ENCODE results near the gene GIPC1. TPM values are rescaled to one million over a fixed set of nuclear protein-coding genes. Genes with fewer than 3 reads are reported as not detected.
"Not testable (repeated sequence)": the region's sequence is repeated elsewhere in the genome, so short reads cannot be mapped to it uniquely, and the experiment has no call there.

The GIPC1 gene
- total and polyA plus RNA-seq, 5 experiments from 2014 or later: 19.9 to 35.0 (median 32.2) TPM

- DNase-seq (peak in 1 of 10 donors; percentile 33), ATAC-seq (peak; percentile 46 to 59)
- POLR2A ChIA-PET: no interaction called here
- H3K9me3 Mint-ChIP-seq: no peaks in the 10 kb centered on the region
- peaks cover 6 to 97% (median 11%) of the 10 kb centered on the region in 3 donors for H3K36me3 Mint-ChIP-seq
- peak overlapping the region in 2 of 10 donors; percentile 23 to 62 for H3K4me3 Mint-ChIP-seq
- peak overlapping the region in 8 of 10 donors; percentile 22 to 78 (median 58) for H3K27ac Mint-ChIP-seq
- H3K4me1 Mint-ChIP-seq: peaks cover 0 to 14% (median 6%) of the 10 kb centered on the region in 4 donors
- H3K27me3 Mint-ChIP-seq: no peaks in the 10 kb centered on the region
These were observed 36.2 kb downstream of the GIPC1 start for GRCh38 chr19:14459703-14460102.

- H3K9me3 Mint-ChIP-seq, H3K4me3 Mint-ChIP-seq, H3K27ac Mint-ChIP-seq, DNase-seq, H3K27me3 Mint-ChIP-seq, ATAC-seq: not testable (repeated sequence)
- Mint-ChIP-seq H3K4me1 (peaks cover 7 to 28% (median 14%) of the 10 kb centered on the region in 4 donors), H3K36me3 (peaks cover 6 to 94% (median 22%) of the 10 kb centered on the region in 3 donors)
- POLR2A ChIA-PET: interaction anchor here (0.8 kb wide), 1 partner anchor 14 kb away, joined by 3 read pairs; no protein-coding TSS in a partner anchor
These were observed 43.6 kb downstream of the GIPC1 start for GRCh38 chr19:14452303-14452702.

- no peak for ATAC-seq
These were observed 45.1 kb downstream of the GIPC1 start for GRCh38 chr19:14450876-14451275.

GRCh38 chr19:14450168-14450874, 45.6 kb downstream of the GIPC1 start:
- DNase-seq: peak in 8 of 10 donors; percentile 25 to 65 (median 58)
- H3K9me3 Mint-ChIP-seq: no peaks in the 10 kb centered on the region
- H3K4me3 Mint-ChIP-seq: no peak overlapping the region
- peak; percentile 79 to 99 for ATAC-seq
- H3K36me3 Mint-ChIP-seq: peaks cover 6 to 92% (median 33%) of the 10 kb centered on the region in 3 donors
- POLR2A ChIA-PET: interaction anchor here (0.6 to 1.0 kb wide), 2 partner anchors 17 to 1256 kb away, joined by 3 read pairs; no protein-coding TSS in a partner anchor
- peaks cover 7 to 32% (median 15%) of the 10 kb centered on the region in 4 donors for H3K4me1 Mint-ChIP-seq
- peak overlapping the region in 5 of 10 donors; percentile 25 to 69 (median 46) for H3K27ac Mint-ChIP-seq
- no peaks in the 10 kb centered on the region for H3K27me3 Mint-ChIP-seq

More at GRCh38 chr19:14450876-14451275, 45.1 kb downstream of the GIPC1 start:
- H3K27ac Mint-ChIP-seq: peak overlapping the region in 1 of 10 donors; percentile 59
- H3K36me3 Mint-ChIP-seq: peaks cover 6 to 95% (median 32%) of the 10 kb centered on the region in 3 donors
- DNase-seq: no peak
- H3K4me1 Mint-ChIP-seq: peaks cover 7 to 32% (median 14%) of the 10 kb centered on the region in 4 donors
- POLR2A ChIA-PET: interaction anchor here (0.6 to 1.0 kb wide), 2 partner anchors 16 to 1256 kb away, joined by 3 read pairs; no protein-coding TSS in a partner anchor
- H3K9me3 Mint-ChIP-seq: no peaks in the 10 kb centered on the region
- no peaks in the 10 kb centered on the region for H3K27me3 Mint-ChIP-seq
- no peak overlapping the region for H3K4me3 Mint-ChIP-seq

- DNase-seq: no peak
- Mint-ChIP-seq H3K4me3 (no peak overlapping the region), H3K4me1 (peaks cover 10 to 38% (median 20%) of the 10 kb centered on the region in 4 donors), H3K36me3 (peaks cover 10 to 91% (median 35%) of the 10 kb centered on the region in 3 donors), H3K27me3 (no peaks in the 10 kb centered on the region), H3K9me3 (no peaks in the 10 kb centered on the region), H3K27ac (peak overlapping the region in 2 of 10 donors; percentile 24 to 67)
- POLR2A ChIA-PET: no interaction called here
- no peak for ATAC-seq
These were observed 46.6 kb downstream of the GIPC1 start for GRCh38 chr19:14449321-14449720.

- POLR2A ChIA-PET: interaction anchor here (0.7 kb wide), 1 partner anchor 331 kb away, joined by 3 read pairs; no protein-coding TSS in a partner anchor
- Mint-ChIP-seq H3K4me1 (peaks cover 11 to 58% (median 26%) of the 10 kb centered on the region in 4 donors), H3K27ac (peak overlapping the region in 3 of 10 donors; percentile 7 to 57 (median 44)), H3K9me3 (no peaks in the 10 kb centered on the region), H3K36me3 (peaks cover 10 to 88% (median 47%) of the 10 kb centered on the region in 3 donors), H3K4me3 (peak overlapping the region in 1 of 10 donors; percentile 38), H3K27me3 (no peaks in the 10 kb centered on the region)
- ATAC-seq (no peak), DNase-seq (no peak)
These were observed 49.4 kb downstream of the GIPC1 start for GRCh38 chr19:14446336-14447036.

GRCh38 chr19:14443632-14444216, 52.2 kb downstream of the GIPC1 start:
- Mint-ChIP-seq H3K4me3 (peak overlapping the region in 1 of 10 donors; percentile 28), H3K36me3 (peaks cover 4 to 72% (median 32%) of the 10 kb centered on the region in 3 donors), H3K9me3 (no peaks in the 10 kb centered on the region), H3K27me3 (no peaks in the 10 kb centered on the region), H3K4me1 (peaks cover 24 to 63% (median 37%) of the 10 kb centered on the region in 4 donors), H3K27ac (peak overlapping the region in 3 of 10 donors; percentile 15 to 44 (median 15))
- DNase-seq: no peak
- POLR2A ChIA-PET: interaction anchor here (0.6 kb wide), 1 partner anchor 507 kb away, joined by 6 read pairs; no protein-coding TSS in a partner anchor
- no peak for ATAC-seq

GRCh38 chr19:14442891-14443631, 52.9 kb downstream of the GIPC1 start:
- no peak for ATAC-seq
- no peaks in the 10 kb centered on the region for H3K9me3 Mint-ChIP-seq
- H3K27me3 Mint-ChIP-seq: no peaks in the 10 kb centered on the region
- POLR2A ChIA-PET: interaction anchor here (0.6 kb wide), 1 partner anchor 508 kb away, joined by 6 read pairs; no protein-coding TSS in a partner anchor
- peaks cover 23 to 64% (median 40%) of the 10 kb centered on the region in 4 donors for H3K4me1 Mint-ChIP-seq
- H3K27ac Mint-ChIP-seq: peak overlapping the region in 5 of 10 donors; percentile 31 to 82 (median 56)
- peaks cover 4 to 65% (median 32%) of the 10 kb centered on the region in 3 donors for H3K36me3 Mint-ChIP-seq
- no peak for DNase-seq
- H3K4me3 Mint-ChIP-seq: peak overlapping the region in 4 of 10 donors; percentile 11 to 54 (median 23)

- DNase-seq (no peak), ATAC-seq (no peak)
- peak overlapping the region; percentile 59 to 100 (median 92) for H3K4me3 Mint-ChIP-seq
- no peaks in the 10 kb centered on the region for H3K27me3 Mint-ChIP-seq
- H3K4me1 Mint-ChIP-seq: peaks cover 26 to 72% (median 53%) of the 10 kb centered on the region in 4 donors
- no peaks in the 10 kb centered on the region for H3K9me3 Mint-ChIP-seq
- peaks cover 4 to 54% (median 22%) of the 10 kb centered on the region in 3 donors for H3K36me3 Mint-ChIP-seq
- POLR2A ChIA-PET: interaction anchor here (0.8 to 1.4 kb wide), 3 partner anchors 9 to 129 kb away, joined by 3 to 5 read pairs (median 4); partner anchors contain the start of genes DDX39A and PKN1
- peak overlapping the region; percentile 16 to 95 (median 72) for H3K27ac Mint-ChIP-seq
These were observed 54.6 kb downstream of the GIPC1 start for GRCh38 chr19:14441041-14441938.

GRCh38 chr19:14440049-14440448, 55.9 kb downstream of the GIPC1 start:
- ATAC-seq: peak; percentile 98 to 100
- Mint-ChIP-seq H3K9me3 (no peaks in the 10 kb centered on the region), H3K4me3 (peak overlapping the region; percentile 86 to 100 (median 92)), H3K4me1 (peaks cover 26 to 73% (median 56%) of the 10 kb centered on the region in 4 donors), H3K27me3 (no peaks in the 10 kb centered on the region), H3K27ac (peak overlapping the region; percentile 89 to 98 (median 95)), H3K36me3 (peaks cover 4 to 53% (median 18%) of the 10 kb centered on the region in 3 donors)
- DNase-seq: peak; percentile 56 to 85 (median 74)
- POLR2A ChIA-PET: interaction anchor here (0.6 to 1.3 kb wide), 7 partner anchors 9 to 76 kb away, joined by 3 to 11 read pairs (median 3); partner anchors contain the start of gene DDX39A

Data from naive thymus-derived CD8-positive, alpha-beta T cell (primary cell).